ENCODE results near the gene COQ7.

COQ7 gene

DNA sequence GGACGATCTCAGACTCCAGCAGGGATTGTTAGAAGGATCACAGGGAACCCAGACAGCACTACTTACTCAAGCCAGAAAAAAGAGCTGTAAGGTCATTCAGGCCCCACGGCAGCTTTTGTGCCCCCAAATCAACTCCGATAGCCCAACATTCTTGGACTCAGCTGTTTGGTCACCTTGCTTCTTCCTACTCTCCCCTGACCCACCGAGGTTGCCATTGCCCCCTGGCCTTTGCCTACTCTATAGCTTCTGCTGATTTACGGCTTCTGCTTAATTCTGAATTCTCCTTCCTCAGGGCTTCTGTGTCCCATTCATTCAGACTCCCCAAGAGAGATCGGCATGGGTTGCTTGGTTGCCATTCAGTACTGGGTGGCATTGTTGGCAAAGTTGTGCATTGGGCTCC, 37.7 kb downstream of the COQ7 start:
- DNase-seq (ENCODE audit: extremely low read depth, low read depth), result no peak
- TF ChIP-seq, protein P1, sequence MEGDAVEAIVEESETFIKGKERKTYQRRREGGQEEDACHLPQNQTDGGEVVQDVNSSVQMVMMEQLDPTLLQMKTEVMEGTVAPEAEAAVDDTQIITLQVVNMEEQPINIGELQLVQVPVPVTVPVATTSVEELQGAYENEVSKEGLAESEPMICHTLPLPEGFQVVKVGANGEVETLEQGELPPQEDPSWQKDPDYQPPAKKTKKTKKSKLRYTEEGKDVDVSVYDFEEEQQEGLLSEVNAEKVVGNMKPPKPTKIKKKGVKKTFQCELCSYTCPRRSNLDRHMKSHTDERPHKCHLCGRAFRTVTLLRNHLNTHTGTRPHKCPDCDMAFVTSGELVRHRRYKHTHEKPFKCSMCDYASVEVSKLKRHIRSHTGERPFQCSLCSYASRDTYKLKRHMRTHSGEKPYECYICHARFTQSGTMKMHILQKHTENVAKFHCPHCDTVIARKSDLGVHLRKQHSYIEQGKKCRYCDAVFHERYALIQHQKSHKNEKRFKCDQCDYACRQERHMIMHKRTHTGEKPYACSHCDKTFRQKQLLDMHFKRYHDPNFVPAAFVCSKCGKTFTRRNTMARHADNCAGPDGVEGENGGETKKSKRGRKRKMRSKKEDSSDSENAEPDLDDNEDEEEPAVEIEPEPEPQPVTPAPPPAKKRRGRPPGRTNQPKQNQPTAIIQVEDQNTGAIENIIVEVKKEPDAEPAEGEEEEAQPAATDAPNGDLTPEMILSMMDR (IDR thresholded peaks at IDR 0.05; ENCODE audit: low read depth, low read length), result no peak

DNA sequence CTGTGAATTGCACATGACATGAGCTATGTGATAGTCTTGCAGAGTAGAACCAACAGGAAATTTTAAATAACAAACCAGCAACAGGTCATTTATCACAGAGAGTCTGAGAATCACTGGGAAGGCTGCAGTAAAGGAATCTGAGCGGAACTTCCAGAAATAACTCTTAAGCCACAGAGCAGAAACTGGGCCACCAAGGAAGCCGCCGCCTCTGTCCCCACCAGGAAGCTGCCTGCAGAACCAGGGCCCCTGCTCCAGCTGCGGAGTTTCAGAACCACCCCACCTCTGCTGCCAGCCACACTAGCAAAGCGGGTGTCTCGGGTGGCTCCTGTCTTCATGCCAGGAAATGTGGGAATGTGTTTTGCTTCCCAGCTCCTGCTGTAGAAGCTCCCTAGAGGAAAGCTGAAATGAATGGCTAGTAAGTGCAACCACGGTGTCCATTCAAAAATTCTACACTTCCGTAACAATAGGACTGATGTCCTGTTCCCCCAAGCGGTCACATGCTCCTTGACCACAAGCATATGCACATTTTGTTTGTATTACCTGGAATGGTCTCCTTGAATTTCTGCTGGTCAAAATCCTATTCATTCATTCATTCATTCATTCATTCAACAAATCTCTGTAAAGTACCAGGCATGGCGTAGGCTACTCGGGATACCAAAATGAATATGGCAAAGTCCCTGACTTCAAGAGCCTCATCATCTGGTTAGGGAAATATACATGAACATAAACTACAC, 38.6 kb downstream of the COQ7 start:
- TF ChIP-seq, protein P1 (IDR thresholded peaks at IDR 0.05; ENCODE audit: low read depth, low read length), result no peak
- no peak for DNase-seq (ENCODE audit: extremely low read depth, low read depth)

DNA sequence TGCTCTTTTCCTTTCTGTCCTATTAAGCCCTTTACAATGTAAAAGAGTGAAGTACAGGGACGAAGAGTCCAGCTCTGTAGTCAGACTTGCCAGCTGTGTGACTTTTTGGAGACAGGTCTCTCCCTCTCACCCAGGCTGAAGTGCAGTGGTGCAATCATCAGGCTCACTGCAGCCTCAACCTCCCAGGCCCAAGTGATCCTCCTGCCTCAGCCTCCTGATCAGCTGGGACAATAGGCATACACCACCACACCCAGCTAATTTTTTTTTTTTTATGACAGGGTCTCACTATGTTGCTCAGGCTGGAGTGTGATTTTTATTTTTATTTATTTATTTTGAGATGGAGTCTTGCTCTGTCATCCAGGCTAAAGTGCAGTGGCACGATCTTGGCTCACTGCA, 39.2 kb downstream of the COQ7 start:
- TF ChIP-seq, protein P1 (IDR thresholded peaks at IDR 0.05; ENCODE audit: low read depth, low read length), result no peak
- no peak for DNase-seq (ENCODE audit: extremely low read depth, low read depth)

DNA sequence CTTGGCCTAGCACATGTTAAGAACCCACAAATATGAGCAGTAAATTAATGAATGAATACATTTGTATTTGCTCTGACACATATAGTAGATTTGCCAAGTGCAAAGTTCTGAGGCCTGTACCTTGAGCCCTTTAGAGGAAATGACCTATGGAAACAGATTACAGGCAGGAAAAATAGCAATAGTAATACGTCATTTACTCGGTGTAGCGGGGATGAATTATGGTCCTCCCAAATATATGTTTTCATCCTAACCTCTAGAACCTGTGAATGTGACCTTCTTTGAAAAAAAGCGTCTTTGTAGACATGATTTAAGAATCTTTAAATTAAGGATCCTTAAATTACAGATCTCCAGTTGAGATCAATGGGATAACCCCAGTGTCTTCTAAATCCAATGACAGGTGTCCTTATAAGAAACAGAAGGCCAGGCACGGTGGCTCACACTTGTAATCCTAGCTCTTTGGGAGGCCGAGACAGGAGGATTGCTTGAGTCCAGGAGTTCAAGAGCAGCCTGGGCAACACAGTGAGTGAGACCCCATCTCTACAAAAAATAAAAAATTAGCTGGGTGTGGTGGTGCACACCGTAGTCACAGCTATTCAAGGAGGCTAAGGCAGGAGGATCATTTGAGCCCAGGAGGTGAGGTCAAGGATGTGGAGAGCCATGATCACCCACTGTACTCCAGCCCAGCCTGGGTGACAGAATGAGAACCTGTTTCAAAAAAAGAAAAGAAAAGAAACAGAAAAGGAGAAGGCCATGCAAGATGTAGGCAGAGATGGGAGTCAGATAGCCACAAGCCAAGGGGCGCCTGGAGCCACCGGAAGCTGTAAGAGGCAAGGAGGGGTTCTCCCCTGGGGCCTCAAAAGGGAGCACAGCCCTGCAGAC, 41.2 kb downstream of the COQ7 start:
- DNase-seq (ENCODE audit: extremely low read depth, low read depth), result no peak
- TF ChIP-seq, protein P1 (IDR thresholded peaks at IDR 0.05; ENCODE audit: low read depth, low read length), result no peak

DNA sequence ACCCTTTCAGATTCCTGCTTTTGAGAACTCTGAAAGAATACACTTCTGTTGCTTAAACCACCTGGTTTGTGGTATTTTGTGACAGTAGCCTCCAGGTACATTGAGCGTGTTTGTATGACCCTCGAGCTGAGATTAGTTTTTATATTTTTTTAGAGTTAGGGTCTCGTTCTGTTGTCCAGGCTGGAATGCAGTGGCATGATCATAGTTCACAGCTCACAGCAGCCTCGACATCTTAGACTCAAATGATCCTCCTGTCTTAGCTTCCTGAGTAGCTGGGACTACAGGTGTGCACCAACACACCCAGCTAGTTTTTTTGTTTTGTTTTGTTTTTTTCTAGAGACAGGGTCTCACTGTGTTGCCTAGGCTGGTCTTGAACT, 41.9 kb downstream of the COQ7 start:
- TF ChIP-seq, protein P1 (IDR thresholded peaks at IDR 0.05; ENCODE audit: low read depth, low read length), result no peak
- no peak for DNase-seq (ENCODE audit: extremely low read depth, low read depth)

DNA sequence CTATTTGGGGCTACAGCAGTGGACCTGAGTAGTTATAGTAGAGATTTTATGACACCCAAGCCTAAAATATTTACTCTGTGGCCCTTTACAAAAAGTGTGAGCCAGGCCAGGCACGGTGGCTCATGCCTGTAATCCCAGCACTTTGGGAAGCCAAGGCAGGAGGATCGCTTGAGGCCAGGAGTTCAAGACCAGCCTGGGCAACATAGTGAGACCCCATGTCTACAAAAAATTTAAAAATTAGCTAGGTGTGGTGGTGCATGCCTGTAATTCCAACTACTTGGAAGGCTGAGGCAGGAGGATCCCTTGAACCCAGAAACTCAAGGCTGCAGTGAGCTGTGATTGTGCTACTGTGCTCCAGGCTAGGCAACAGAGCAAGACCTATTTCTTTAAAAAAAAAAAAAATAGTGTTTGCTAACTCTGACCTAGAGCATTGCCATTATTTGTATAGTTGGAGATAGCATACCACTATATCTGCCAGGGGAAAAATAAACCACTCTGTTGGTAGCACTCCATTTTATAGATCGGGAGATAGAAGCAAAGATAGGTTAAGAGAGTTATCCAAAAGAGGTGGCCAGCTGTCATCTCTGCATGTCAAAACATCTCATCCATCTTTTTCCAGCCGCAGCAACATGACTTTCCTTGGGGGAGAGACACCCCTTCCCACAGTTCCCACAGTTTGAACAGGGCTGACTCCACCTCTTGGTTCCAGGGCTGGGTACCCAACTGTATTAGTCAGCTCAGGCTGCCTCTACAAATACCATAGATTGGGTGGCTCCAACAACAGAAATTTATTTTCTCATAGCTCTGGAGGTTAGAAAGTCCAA, 43.3 kb downstream of the COQ7 start:
- DNase-seq (ENCODE audit: extremely low read depth, low read depth), result no peak
- TF ChIP-seq, protein P1 (IDR thresholded peaks at IDR 0.05; ENCODE audit: low read depth, low read length), result no peak
